Measurements from ENCODE around the gene USP13.

The USP13 gene

DNA sequence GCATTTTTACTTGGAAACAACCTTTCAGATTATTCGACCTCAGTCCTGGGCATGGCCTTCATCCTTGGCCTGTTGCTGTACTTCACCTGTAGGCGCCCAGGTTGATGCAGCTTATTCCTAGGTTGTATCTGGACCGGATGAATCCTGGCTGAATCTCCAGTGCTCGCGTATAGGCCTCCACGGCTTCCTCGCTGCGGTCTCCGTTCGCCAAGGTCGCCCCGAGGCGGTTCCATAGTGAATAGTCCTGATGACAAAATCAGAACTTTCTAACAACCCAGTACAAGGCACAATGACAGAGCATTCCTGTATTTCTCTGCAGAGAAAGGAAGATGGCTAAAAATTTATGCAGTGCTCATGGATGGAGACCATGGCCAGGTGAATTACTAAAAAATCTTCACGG, 154.7 kb downstream of the USP13 start:
- no peak for DNase-seq

DNA sequence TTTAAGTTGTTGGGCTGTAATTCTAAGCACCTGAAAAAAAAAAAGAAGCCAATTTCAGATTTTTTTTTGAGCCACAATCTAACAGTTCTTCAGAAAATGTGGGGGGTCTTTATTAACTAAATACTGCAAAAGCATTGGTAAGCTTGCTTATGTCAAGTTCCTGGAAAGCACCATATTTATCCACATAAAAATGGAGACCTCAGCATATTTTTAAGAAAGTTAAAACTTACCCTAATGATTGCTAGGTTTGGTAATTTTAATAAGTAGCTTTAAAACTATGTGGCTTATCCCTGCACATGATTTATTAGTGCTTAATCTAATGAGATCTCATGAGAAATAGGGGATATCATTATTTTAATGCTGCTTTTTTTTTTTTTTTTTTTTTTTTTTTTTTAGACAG, 156.8 kb downstream of the USP13 start:
- DNase-seq, result no peak

DNA sequence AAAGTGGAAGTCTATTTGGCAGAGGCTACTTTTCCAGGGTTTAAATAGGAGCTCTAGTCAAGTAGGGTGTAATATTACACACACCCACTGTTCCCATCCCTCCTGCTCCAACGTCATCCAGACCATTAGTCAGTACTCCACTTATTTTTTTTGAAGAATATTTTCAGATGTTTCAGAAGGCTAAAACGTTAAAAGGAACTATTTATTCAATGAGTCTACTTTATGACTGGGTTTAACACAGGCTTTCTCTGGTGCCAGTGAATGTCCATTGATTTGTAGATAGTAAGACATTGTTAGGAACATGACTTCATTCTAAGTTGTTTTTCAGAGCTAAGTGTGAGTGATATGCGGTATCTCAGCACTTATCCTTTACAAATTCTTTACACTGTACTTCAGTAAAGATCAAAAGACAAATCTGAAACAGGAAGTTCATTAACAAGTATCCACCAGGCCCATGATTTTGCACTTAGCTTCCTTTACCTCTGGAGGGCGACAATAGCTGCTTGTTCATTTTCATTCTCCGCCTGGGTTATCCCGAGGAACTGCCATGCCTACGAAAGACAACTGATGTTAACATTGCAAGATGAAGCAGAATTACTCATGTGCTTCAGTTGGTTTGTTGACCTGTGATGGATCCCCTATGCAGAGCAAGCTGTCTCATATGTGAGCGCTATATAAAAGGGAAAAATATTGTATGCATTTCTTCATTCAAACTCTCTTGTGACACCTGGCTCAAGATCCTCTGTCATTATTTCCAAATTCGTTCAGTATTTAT, 158.7 kb downstream of the USP13 start:
- peak; percentile 43 for DNase-seq

DNA sequence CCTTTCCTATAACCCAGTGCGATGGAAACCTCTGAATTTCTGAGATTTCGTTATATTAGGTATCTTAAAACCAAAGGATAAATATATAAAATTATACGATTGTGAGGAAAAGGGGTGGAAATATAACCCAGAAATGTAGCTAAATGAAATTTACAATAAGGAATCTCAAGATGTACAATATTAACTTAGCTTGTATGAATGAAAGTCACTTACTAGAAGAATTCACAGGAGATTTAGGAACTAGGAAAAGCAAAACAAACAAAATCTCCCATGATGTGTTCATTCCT, 159.2 kb downstream of the USP13 start:
- no peak for DNase-seq

DNA sequence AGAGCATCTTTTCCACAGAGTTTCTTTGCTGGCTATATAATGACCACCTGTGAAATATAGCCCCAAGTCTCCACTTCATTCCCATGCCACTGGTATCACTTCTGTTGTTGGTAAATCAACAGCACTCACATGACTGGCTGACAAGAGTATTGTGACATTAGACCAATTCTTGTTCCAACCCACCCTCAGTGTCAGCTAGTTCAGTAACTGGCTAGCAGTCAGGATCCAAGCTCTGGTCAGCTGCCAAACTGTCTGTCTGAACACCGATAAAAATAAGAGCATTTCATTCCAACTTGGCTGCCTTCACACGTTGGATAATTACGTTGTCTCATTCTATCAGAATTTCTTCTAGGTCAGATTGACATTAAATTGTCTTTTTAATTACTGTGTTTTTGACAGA, 166.5 kb downstream of the USP13 start:
- DNase-seq, result no peak

DNA sequence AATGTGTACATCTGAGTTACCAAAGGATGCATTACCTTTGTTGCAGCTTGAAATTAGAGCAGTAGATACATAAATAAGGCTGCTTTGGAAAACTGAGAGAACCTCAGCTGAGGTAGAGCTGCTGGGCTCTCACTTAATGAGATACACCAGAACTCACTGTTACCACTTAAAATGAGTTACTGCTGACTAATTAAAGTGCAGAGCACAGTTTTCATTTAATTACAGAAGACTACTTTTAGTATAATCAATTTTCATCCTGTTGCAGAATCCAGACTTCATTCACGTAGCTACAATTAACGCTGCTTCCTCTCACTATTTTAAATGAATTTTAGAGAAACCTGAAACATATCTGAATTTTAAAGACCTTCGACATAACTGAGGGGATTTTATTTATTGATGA, 169.5 kb downstream of the USP13 start:
- DNase-seq, result no peak

DNA sequence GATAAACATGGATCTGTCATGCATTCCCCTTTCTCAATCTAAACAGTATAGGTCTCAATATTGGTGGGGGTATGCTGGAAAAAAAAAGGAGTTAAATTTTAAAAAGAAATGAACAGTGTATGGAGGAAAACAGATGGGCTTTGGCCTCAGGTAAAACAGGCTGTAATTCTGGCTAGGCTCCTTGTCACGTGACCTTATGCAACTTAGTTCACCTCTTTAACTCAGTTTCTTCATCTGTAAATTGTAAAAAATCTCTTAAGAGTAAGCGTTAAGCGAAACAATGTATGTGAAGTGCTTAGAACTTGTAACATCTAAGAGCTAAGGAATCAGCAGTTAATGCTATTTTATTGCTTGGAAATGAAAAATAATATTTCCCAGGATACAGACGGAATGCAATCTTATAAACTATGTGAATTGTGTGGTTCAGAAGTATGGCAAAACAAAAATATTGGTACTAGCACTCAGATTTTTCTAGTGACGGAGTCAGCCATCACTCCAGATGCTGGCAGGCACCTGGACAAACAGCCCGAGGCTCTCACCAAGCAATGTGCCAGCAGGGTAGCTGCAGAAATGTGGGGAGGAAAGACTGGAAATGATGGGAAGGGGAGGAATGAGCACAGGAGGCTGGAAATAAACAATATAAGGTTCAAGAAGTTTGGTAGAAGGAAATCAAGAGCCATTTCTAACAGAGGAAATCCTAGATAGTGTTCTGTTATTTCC, 172.8 kb downstream of the USP13 start:
- DNase-seq, result no peak

DNA sequence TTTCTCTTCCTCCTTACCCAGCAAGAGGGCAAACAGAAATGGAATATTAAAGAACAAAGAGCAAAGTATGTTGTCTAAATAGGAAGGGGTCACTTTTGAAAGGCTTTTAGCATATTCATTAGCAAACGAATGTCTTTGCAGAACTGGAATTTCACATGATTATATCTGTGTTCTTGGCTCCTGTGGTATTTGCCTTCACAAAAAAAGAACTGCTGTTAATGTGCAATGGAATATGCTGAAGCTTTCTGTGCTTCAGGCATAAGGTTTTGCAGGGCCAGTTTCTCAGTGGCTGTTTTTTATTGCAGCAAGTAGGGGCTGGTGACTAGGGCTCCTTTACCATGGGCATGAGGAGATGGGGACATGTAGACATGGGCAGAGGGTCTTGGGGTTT, 173.4 kb downstream of the USP13 start:
- no peak for DNase-seq

DNA sequence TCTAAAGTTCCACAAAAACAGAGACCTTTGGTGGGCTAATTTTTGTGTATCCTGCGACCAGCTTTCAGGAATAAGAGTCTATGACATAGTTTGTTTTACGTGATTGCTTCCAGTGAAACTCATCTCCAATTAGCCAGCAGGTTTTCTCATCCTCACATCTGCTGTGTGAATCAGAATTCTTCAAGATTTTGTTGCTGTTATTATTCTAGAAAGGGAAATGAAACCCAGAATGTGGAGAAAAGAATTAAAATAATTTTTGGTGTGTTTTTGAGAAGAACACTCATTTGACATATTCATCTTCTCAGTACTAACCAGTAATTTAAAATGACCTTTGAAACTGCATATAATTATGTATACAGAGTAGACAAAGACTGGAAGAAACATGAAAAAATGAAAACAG, 175.9 kb downstream of the USP13 start:
- no peak for DNase-seq

DNA sequence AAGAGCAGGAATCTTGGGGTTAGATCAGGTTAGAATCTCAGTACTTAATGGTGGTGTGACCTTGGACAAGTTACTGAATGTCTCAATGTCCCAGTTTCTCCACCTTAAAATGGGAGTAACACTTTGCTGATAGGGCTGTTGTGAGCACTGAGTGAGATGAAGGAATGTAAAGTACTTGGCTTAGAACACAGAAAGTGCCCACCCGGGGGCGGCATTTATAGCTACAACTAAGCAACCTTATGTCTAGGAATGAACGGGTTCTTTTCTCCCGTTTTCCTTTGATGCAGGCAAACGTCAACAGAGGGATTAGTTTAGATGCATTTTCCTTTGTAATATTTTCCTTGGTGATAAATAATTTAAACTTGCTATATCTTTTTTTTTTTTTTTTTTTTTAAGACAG, 176.6 kb downstream of the USP13 start:
- no peak for DNase-seq

DNA sequence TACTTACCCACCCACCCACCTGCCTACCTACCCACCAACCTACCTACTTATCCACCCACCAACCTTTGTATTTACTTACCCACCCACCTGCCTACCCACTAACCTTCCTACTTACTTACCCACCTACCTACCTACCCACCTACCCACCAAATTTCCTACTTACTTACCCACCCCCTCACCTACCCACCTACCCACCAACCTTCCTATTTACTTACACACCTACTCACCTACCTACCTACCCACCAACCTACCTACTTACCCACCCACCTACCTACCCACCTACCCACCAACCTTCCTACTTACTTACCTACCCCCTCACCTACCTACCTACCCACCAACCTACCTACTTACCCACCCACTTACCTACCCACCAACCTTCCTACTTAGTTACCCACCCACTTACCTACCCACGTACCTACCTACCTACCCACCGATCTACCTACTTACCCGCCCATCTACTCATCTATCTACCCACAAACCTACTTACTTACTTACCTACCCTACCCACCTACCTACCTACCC, 179.6 kb downstream of the USP13 start:
- no peak for DNase-seq

DNA sequence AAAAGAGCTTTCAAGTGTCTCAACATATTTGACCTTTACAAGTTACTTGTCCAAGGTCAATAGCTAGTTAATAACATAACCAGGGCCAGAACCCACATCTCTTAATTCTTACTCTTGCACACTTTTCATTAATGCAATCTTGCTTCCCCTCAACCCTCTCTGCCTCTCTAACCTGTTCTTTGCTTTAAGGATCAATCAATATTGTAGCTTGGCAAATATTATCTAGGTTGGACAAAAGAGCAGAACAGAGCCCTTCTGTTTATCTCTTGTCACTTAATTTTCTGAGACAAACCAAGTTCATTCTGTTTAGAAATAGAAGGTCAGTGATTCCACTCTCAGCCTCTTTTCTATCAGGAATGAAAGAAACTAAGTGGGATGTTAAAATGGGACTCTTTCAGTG, 180.5 kb downstream of the USP13 start:
- DNase-seq, result no peak

DNA sequence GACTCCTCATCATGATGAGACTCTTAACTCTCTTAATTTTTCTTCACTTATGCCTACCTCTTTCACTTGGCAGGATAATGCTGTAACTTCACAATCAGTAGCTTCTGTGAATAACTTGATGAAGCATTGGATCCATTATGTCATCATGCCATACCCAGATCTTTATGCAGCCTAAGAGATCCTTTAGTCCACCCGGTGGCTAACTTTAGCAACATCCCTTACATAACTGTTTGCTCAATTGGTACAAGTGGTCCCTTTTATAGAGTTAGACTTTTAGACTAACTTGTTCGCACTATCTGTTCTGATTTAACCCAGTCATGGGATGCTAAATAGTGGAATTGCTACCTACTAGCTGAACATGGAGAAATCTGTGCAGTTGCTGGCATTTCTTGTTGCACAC, 184.5 kb downstream of the USP13 start:
- DNase-seq, result no peak
